ENCODE data around the gene SPAG9.

GRCh38 chr17:51035431-51035830, 85.2 kb downstream of the SPAG9 start:
- TF ChIP-seq, protein P1, sequence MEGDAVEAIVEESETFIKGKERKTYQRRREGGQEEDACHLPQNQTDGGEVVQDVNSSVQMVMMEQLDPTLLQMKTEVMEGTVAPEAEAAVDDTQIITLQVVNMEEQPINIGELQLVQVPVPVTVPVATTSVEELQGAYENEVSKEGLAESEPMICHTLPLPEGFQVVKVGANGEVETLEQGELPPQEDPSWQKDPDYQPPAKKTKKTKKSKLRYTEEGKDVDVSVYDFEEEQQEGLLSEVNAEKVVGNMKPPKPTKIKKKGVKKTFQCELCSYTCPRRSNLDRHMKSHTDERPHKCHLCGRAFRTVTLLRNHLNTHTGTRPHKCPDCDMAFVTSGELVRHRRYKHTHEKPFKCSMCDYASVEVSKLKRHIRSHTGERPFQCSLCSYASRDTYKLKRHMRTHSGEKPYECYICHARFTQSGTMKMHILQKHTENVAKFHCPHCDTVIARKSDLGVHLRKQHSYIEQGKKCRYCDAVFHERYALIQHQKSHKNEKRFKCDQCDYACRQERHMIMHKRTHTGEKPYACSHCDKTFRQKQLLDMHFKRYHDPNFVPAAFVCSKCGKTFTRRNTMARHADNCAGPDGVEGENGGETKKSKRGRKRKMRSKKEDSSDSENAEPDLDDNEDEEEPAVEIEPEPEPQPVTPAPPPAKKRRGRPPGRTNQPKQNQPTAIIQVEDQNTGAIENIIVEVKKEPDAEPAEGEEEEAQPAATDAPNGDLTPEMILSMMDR (IDR thresholded peaks at IDR 0.05), result no peak
- TF ChIP-seq POLR2AphosphoS5 (IDR thresholded peaks at IDR 0.05) (no peak), POLR2A (IDR thresholded peaks at IDR 0.05) (no peak)

All from sigmoid colon (tissue), 4 donors.